Inferior parietal cortex (tissue), 1 donor: ENCODE measurements around the gene ACAP3.

Experiments used
- DNase-seq: peaks from one replicate; pipeline ENCODE4 v3.0.0-alpha.2; 2016; ENCODE audit errors: extremely low spot score

ACAP3 gene

GRCh38 chr1:1286313-1287261, 21.1 kb downstream of the ACAP3 start:
- DNase-seq = no peak

GRCh38 chr1:1285611-1286311, 22.0 kb downstream of the ACAP3 start:
- DNase-seq = no peak

- no peak for DNase-seq
These were observed 22.6 kb downstream of the ACAP3 start for GRCh38 chr1:1285102-1285571.

GRCh38 chr1:1284221-1285101, 23.3 kb downstream of the ACAP3 start:
- DNase-seq = no peak

- DNase-seq = no peak
These were observed 23.9 kb downstream of the ACAP3 start for GRCh38 chr1:1283821-1284220.

GRCh38 chr1:1282998-1283397, 24.7 kb downstream of the ACAP3 start:
- DNase-seq = no peak

GRCh38 chr1:1281533-1282321, 26.0 kb downstream of the ACAP3 start:
- no peak for DNase-seq

GRCh38 chr1:1280782-1281481, 26.8 kb downstream of the ACAP3 start:
- no peak for DNase-seq

GRCh38 chr1:1279028-1279427, 28.7 kb downstream of the ACAP3 start:
- no peak for DNase-seq

- no peak for DNase-seq
These were observed 29.1 kb downstream of the ACAP3 start for GRCh38 chr1:1278620-1279019.

GRCh38 chr1:1275836-1276235, 31.9 kb downstream of the ACAP3 start:
- DNase-seq = no peak

GRCh38 chr1:1274931-1275431, 32.7 kb downstream of the ACAP3 start:
- DNase-seq = no peak

- DNase-seq = no peak
These were observed 33.3 kb downstream of the ACAP3 start for GRCh38 chr1:1274299-1274930.

GRCh38 chr1:1273512-1274298, 34.0 kb downstream of the ACAP3 start, which contains the start of gene UBE2J2:
UBE2J2 (minus strand) TSS chr1:1273854; CDS start chr1:1267992, 5,862 bp downstream.
- peak; percentile 78 for DNase-seq

- DNase-seq = no peak
These were observed 34.6 kb downstream of the ACAP3 start for GRCh38 chr1:1273209-1273511.

- DNase-seq = no peak
These were observed 35.2 kb downstream of the ACAP3 start for GRCh38 chr1:1272341-1273208.

- DNase-seq = no peak
These were observed 36.9 kb downstream of the ACAP3 start for GRCh38 chr1:1270813-1271212.

GRCh38 chr1:1268284-1268682, 39.4 kb downstream of the ACAP3 start:
- DNase-seq = no peak
